ENCODE data around the gene NRG4. TPM values are rescaled to one million over a fixed set of nuclear protein-coding genes. Genes with fewer than 3 reads are reported as not detected.

Gene NRG4
- total RNA-seq, 1 donor from 2014 or later: 2.2 TPM

DNA sequence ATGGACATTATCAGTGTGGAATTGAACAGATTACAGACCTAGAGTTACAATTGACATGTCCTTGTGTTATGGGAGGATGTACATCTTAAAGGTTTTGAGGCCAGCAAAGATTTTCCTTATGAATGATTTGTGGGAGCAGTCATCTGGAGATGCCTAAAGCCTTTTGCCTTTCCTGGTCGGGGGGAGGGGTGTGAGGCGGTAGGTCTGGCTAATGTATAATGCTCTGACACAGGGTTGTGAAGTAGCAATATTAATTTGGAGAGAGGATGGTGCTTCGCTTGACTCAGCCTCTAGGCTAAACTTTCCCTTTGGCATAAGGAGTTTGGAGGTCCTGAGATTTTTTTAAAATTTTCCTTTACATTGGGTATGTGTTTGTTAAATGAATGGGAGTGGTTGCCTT is 85.3 kb downstream of the NRG4 start:
- ATAC-seq (no peak), DNase-seq (no peak)
- Histone ChIP-seq H3K4me1 (peaks cover 11% of the 10 kb centered on the region), H3K27ac (no peak overlapping the region), H3K9me3 (no peaks in the 10 kb centered on the region), H3K36me3 (peaks cover 16% of the 10 kb centered on the region), H3K4me3 (no peak overlapping the region), H3K27me3 (ENCODE audit: low read depth) (no peaks in the 10 kb centered on the region)
- TF ChIP-seq, protein P1, sequence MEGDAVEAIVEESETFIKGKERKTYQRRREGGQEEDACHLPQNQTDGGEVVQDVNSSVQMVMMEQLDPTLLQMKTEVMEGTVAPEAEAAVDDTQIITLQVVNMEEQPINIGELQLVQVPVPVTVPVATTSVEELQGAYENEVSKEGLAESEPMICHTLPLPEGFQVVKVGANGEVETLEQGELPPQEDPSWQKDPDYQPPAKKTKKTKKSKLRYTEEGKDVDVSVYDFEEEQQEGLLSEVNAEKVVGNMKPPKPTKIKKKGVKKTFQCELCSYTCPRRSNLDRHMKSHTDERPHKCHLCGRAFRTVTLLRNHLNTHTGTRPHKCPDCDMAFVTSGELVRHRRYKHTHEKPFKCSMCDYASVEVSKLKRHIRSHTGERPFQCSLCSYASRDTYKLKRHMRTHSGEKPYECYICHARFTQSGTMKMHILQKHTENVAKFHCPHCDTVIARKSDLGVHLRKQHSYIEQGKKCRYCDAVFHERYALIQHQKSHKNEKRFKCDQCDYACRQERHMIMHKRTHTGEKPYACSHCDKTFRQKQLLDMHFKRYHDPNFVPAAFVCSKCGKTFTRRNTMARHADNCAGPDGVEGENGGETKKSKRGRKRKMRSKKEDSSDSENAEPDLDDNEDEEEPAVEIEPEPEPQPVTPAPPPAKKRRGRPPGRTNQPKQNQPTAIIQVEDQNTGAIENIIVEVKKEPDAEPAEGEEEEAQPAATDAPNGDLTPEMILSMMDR (IDR thresholded peaks at IDR 0.05): no peak
- intact Hi-C loops (cut with DNase I): no loop called here

DNA sequence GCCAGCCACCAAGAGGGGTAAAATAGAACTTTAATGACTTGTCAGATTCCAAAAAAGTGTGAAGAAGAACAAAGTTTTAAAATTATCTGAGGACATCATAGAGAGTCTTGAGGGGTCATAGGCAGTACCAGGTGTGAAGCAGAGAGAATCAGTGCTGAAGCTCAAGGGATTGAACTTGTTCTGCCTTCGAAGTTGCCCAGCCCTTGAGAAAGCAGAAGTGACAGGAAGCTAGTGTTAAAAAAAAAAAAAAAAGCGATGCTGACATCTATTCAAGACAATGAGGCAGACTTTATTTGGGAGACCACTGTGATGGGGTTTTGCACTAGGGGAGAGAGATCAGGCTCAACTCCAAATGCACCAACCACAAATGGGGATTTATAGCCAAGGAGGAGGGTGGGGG is 86.8 kb downstream of the NRG4 start:
- H3K27me3 ChIP-seq (ENCODE audit: low read depth): no peaks in the 10 kb centered on the region
- no peaks in the 10 kb centered on the region for H3K9me3 ChIP-seq
- H3K4me1 ChIP-seq: peaks cover 11% of the 10 kb centered on the region
- no peak overlapping the region for H3K27ac ChIP-seq
- DNase-seq (no peak), ATAC-seq (no peak)
- TF ChIP-seq, protein P1 (IDR thresholded peaks at IDR 0.05): no peak
- intact Hi-C loops (cut with DNase I): no loop called here
- H3K36me3 ChIP-seq: peaks cover 16% of the 10 kb centered on the region
- no peak overlapping the region for H3K4me3 ChIP-seq

DNA sequence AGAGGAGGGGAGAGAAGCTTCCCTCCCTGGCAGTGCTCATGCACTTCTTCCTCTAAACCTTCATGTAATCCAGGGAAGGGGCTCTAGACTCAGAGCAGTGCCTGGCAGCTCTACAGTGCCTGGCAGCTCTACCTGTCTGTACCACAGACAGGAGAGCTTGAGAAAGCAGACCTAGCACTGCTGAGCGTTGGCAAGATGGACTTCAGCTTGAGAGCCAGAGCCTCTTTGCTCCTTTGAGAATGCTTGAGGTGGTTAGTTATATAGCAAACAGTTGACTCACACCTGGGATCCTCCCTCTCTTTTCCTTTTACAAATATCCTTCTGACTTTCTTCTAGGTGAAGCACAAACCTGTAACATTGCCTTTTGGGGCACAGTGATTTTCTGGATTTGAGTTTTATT is 87.6 kb downstream of the NRG4 start:
- Histone ChIP-seq H3K9me3 (no peaks in the 10 kb centered on the region), H3K27ac (no peak overlapping the region), H3K4me3 (no peak overlapping the region), H3K27me3 (ENCODE audit: low read depth) (no peaks in the 10 kb centered on the region), H3K36me3 (peaks cover 14% of the 10 kb centered on the region), H3K4me1 (peaks cover 11% of the 10 kb centered on the region)
- ATAC-seq (peak; percentile 83 to 93), DNase-seq (peak; percentile 51)
- TF ChIP-seq, protein P1 (IDR thresholded peaks at IDR 0.05): no peak
- intact Hi-C loops (cut with DNase I): no loop called here

DNA sequence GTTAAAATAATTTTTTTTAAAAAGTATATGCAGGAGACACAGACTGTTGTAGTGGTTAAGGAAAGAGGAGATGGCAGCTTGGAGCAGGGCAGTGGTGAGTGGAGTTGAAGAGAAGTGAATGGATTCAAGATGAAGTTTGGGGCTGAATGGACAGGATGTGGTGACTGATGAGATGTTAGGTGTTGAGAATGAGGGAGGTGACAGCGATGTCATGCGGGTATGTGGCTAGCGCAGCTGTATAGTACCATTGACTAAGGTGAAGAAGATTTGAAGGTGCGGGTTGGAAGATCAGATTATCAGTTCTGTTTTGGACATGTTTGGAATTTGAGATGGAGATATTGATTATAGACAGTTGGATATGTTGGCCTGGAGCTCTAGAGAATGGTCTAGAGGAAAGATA is 88.5 kb downstream of the NRG4 start:
- H3K4me1 ChIP-seq: peaks cover 11% of the 10 kb centered on the region
- ATAC-seq: no peak
- intact Hi-C loops (cut with DNase I): no loop called here

DNA sequence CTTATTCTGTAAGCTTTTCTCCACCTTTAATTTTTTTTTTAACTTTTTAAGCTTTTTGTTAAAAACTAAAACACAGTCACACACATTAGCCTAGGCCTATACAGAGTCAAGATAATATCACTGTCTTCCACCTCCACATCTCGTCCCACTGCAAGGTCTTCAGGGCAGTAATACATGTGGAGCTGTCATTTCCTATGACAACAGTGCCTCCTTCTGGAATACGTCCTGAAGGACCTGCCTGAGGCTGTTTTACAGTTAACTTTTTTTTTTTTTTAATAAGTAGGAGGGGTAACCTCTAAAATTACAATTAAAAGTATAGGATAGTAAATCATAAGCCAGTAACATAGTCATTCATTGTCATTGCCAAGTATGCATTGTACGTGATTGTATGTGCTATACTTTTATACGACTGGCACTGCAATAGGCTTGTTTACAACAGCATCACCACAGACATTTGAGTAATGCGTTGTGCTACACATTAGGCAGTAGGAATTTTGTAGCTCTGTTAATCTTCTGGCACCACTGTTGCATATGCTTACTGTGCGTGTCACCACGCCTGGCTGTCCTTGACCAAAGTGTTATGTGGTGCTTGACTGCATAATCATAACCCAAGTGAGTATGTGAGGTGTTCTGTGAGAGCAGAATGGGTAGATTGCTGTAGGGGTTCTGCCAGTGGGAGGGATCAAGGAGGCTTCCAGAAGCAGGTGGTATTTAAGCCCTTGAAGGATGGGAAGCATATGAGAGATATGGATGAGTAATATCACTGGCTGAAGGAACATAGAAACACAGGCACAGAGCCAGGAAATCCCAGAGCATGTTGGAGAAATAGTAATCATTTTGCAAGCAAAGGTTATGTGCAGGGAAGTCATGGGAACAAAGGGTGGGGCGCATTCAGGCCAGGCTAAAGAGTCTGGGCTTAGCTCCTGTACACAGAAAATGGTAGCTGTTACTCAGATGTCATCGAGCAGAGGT is 90.2 kb downstream of the NRG4 start:
- Histone ChIP-seq H3K9me3 (no peaks in the 10 kb centered on the region), H3K27me3 (ENCODE audit: low read depth) (no peaks in the 10 kb centered on the region), H3K4me3 (no peak overlapping the region), H3K36me3 (peaks cover 33% of the 10 kb centered on the region), H3K27ac (no peak overlapping the region), H3K4me1 (peaks cover 11% of the 10 kb centered on the region)
- ATAC-seq (peak in 1 of 2 donors; percentile 28), DNase-seq (no peak)
- TF ChIP-seq, protein P1 (IDR thresholded peaks at IDR 0.05): peak; percentile 36
- intact Hi-C loops (cut with DNase I): no loop called here

More for the DNA sequence above, 88.5 kb downstream of the NRG4 start:
- Histone ChIP-seq H3K36me3 (peaks cover 16% of the 10 kb centered on the region), H3K27ac (no peak overlapping the region), H3K27me3 (ENCODE audit: low read depth) (no peaks in the 10 kb centered on the region), H3K9me3 (no peaks in the 10 kb centered on the region), H3K4me3 (no peak overlapping the region)
- DNase-seq: no peak
- TF ChIP-seq, protein P1 (IDR thresholded peaks at IDR 0.05): no peak
